Measurements from ENCODE around the gene TPSG1. TPM values are rescaled to one million over a fixed set of nuclear protein-coding genes. Genes with fewer than 3 reads are reported as not detected.
"Not testable (repeated sequence)": the region's sequence is repeated elsewhere in the genome, so short reads cannot be mapped to it uniquely, and the experiment has no call there.

Gene TPSG1
- total RNA-seq, 4 donors from 2014 or later, result 1.5 TPM; not detected in 3

GRCh38 chr16:1271380-1271723 lies 46.3 kb upstream of the TPSG1 start:
- no peak for DNase-seq
- Histone ChIP-seq H3K36me3 (no peaks in the 10 kb centered on the region), H3K27ac (no peak overlapping the region), H3K27me3 (no peaks in the 10 kb centered on the region), H3K4me3 (no peak overlapping the region), H3K9me3 (no peaks in the 10 kb centered on the region), H3K4me1 (peaks cover 0 to 6% of the 10 kb centered on the region in 2 donors)
- intact Hi-C loops (cut with DNase I; ENCODE audit: low total_unique reads), result no loop called here
- TF ChIP-seq CTCF (IDR thresholded peaks at IDR 0.05), result no peak
- no peak for TF ChIP-seq POLR2A (IDR thresholded peaks at IDR 0.05)

- intact Hi-C loops (cut with DNase I; ENCODE audit: low total_unique reads); H3K27me3 ChIP-seq; H3K4me1 ChIP-seq; H3K4me3 ChIP-seq; DNase-seq; H3K36me3 ChIP-seq; H3K9me3 ChIP-seq; H3K27ac ChIP-seq: not testable (repeated sequence)
These were observed 44.4 kb upstream of the TPSG1 start for GRCh38 chr16:1269418-1269817.

GRCh38 chr16:1265826-1266225 lies 40.8 kb upstream of the TPSG1 start:
- H3K27me3 ChIP-seq, result peaks cover 0 to 12% of the 10 kb centered on the region in 2 donors
- intact Hi-C loops (cut with DNase I; ENCODE audit: low total_unique reads), result no loop called here

GRCh38 chr16:1265090-1265630 lies 40.1 kb upstream of the TPSG1 start:
- DNase-seq, result no peak
- Histone ChIP-seq H3K27ac (no peak overlapping the region), H3K4me1 (no peaks in the 10 kb centered on the region), H3K4me3 (no peak overlapping the region), H3K27me3 (peaks cover 0 to 13% of the 10 kb centered on the region in 2 donors), H3K36me3 (no peaks in the 10 kb centered on the region), H3K9me3 (no peaks in the 10 kb centered on the region)
- TF ChIP-seq POLR2A (IDR thresholded peaks at IDR 0.05) (no peak), CTCF (IDR thresholded peaks at IDR 0.05) (no peak)
- intact Hi-C loops (cut with DNase I; ENCODE audit: low total_unique reads), result no loop called here

More at GRCh38 chr16:1265826-1266225, 40.8 kb upstream of the TPSG1 start:
- no peak overlapping the region for H3K4me3 ChIP-seq
- H3K4me1 ChIP-seq, result no peaks in the 10 kb centered on the region
- no peaks in the 10 kb centered on the region for H3K9me3 ChIP-seq
- TF ChIP-seq CTCF (IDR thresholded peaks at IDR 0.05) (no peak), POLR2A (IDR thresholded peaks at IDR 0.05) (no peak)
- no peaks in the 10 kb centered on the region for H3K36me3 ChIP-seq
- DNase-seq, result no peak
- H3K27ac ChIP-seq, result no peak overlapping the region

GRCh38 chr16:1264345-1265089 lies 39.4 kb upstream of the TPSG1 start:
- intact Hi-C loops (cut with DNase I; ENCODE audit: low total_unique reads), result no loop called here
- H3K4me3 ChIP-seq, result no peak overlapping the region
- no peak for TF ChIP-seq POLR2A (IDR thresholded peaks at IDR 0.05)
- TF ChIP-seq CTCF (IDR thresholded peaks at IDR 0.05), result no peak
- H3K36me3 ChIP-seq, result no peaks in the 10 kb centered on the region
- H3K27me3 ChIP-seq, result peaks cover 0 to 13% of the 10 kb centered on the region in 2 donors
- no peak for DNase-seq
- no peaks in the 10 kb centered on the region for H3K4me1 ChIP-seq
- H3K9me3 ChIP-seq, result no peaks in the 10 kb centered on the region
- H3K27ac ChIP-seq, result no peak overlapping the region

Measured in uterus (tissue), 4 donors.